A673 (cell line): ENCODE data around the gene ODAD4. TPM values are rescaled to one million over a fixed set of nuclear protein-coding genes. Genes with fewer than 3 reads are reported as not detected.

Experiments used
- BruUV-seq: library from RNA; stranded (reverse); fragments of 400-500 nt; replicated peaks from 2 replicates; lab custom pipeline; 2021; lab: Mats Ljungman, UMichigan
- CTCF ChIA-PET: fragments of 300-600 bp; sonication (Branson Sonifier 250); formaldehyde crosslinking; loops from one replicate; lab custom pipeline; 2022; ENCODE audit warnings: antibody characterized with exemption; lab: Charles Lee
- POLR2A ChIA-PET: fragments of 300-600 bp; sonication (Branson Sonifier 250); formaldehyde crosslinking; loops from one replicate; lab custom pipeline; 2022; ENCODE audit warnings: antibody characterized with exemption; ENCODE audit not compliant: low non-redundant PET; lab: Charles Lee
- DNase-seq: peaks from one replicate; pipeline ENCODE4 v3.0.0-alpha.2; 2015; ENCODE audit warnings: low spot score
- H3K27ac ChIP-seq: fragments of 200-600 bp; sonication (generic); 2 replicates; pipeline ENCODE4 v1.5.1; 2016; ENCODE audit warnings: mixed run types, low read depth, mild to moderate bottlenecking, mixed read lengths, antibody characterized with exemption, low read length; ENCODE audit not compliant: poor library complexity, severe bottlenecking
- H3K27me3 ChIP-seq: fragments of 200-600 bp; sonication (generic); replicated peaks from 2 replicates; pipeline ENCODE4 v1.6.1; 2017; ENCODE audit warnings: mixed run types, low read depth, mild to moderate bottlenecking, mixed read lengths, antibody characterized with exemption, low read length; ENCODE audit not compliant: insufficient read depth, poor library complexity
- H3K36me3 ChIP-seq: fragments of 200-600 bp; sonication (generic); 2 replicates; pipeline ENCODE4 v1.6.1; 2016; ENCODE audit warnings: mixed run types, mild to moderate bottlenecking, mixed read lengths, antibody characterized with exemption, low read length; ENCODE audit not compliant: insufficient read depth, poor library complexity, severe bottlenecking
- H3K4me1 ChIP-seq: fragments of 200-600 bp; sonication (generic); 2 replicates; pipeline ENCODE4 v1.6.1; 2017; ENCODE audit warnings: mixed run types, mild to moderate bottlenecking, mixed read lengths, antibody characterized with exemption, low read length; ENCODE audit not compliant: insufficient read depth, poor library complexity, severe bottlenecking
- H3K4me3 ChIP-seq: fragments of 200-600 bp; sonication (generic); 2 replicates; pipeline ENCODE4 v1.5.1; 2016; ENCODE audit warnings: low read depth, mixed run types, mild to moderate bottlenecking, mixed read lengths, low read length; ENCODE audit not compliant: poor library complexity, severe bottlenecking
- H3K9me3 ChIP-seq: fragments of 200-600 bp; sonication (generic); 2 replicates; pipeline ENCODE4 v1.6.1; 2016; ENCODE audit warnings: mixed run types, low read depth, mild to moderate bottlenecking, mixed read lengths, antibody characterized with exemption, low read length; ENCODE audit not compliant: poor library complexity, severe bottlenecking
- CTCF ChIP-seq: fragments of 300-800, 200-600 bp; sonication (generic); conservative IDR thresholded peaks from 2 replicates; pipeline ENCODE4 v1.5.1; 2017; ENCODE audit warnings: low read depth, mild to moderate bottlenecking, antibody characterized with exemption, low read length, moderate library complexity, mixed read lengths
- EZH2 ChIP-seq: fragments of 200-600 bp; sonication (generic); IDR thresholded peaks from 2 replicates; pipeline ENCODE4 v1.6.1; 2017; ENCODE audit warnings: borderline replicate concordance, low read depth, mild to moderate bottlenecking, mixed read lengths, antibody characterized with exemption, low read length; ENCODE audit not compliant: poor library complexity, severe bottlenecking
- intact Hi-C: fragments of 100-400 bp; cut with micrococcal nuclease; formaldehyde crosslinking; loops from one replicate; pipeline ENCODE4 v1.10.0; 2022; ENCODE audit not compliant: unreplicated experiment
- total RNA-seq: library from RNA; stranded (reverse); gene quantifications from 2 replicates; pipeline ENCODE4 v1.2.3, GENCODE V29; 2021

The ODAD4 gene
- total RNA-seq, 1 experiment from 2014 or later: 0.97 TPM

- peaks cover 47% of the 10 kb centered on the region for H3K36me3 ChIP-seq
- no TSS peak for BruUV-seq
Measured at GRCh38 chr17:41988418-41988817, 58.0 kb downstream of the ODAD4 start.

GRCh38 chr17:41989702-41990419, 59.4 kb downstream of the ODAD4 start:
- TF ChIP-seq CTCF: no peak
- TF ChIP-seq EZH2: no peak
- intact Hi-C loops: no loop called here
- POLR2A ChIA-PET: no interaction called here
- DNase-seq: no peak
- CTCF ChIA-PET: no interaction called here
- no peaks in the 10 kb centered on the region for H3K4me1 ChIP-seq
- H3K4me3 ChIP-seq: no peak overlapping the region
- BruUV-seq: no TSS peak
- H3K27me3 ChIP-seq: no peaks in the 10 kb centered on the region
- peaks cover 55% of the 10 kb centered on the region for H3K36me3 ChIP-seq
- no peak overlapping the region for H3K27ac ChIP-seq
- no peaks in the 10 kb centered on the region for H3K9me3 ChIP-seq

More at GRCh38 chr17:41988418-41988817, 58.0 kb downstream of the ODAD4 start:
- no peaks in the 10 kb centered on the region for H3K4me1 ChIP-seq
- intact Hi-C loops: no loop called here
- TF ChIP-seq CTCF (no peak), EZH2 (no peak)
- no peaks in the 10 kb centered on the region for H3K9me3 ChIP-seq
- no peak overlapping the region for H3K27ac ChIP-seq
- no peaks in the 10 kb centered on the region for H3K27me3 ChIP-seq
- H3K4me3 ChIP-seq: no peak overlapping the region
- CTCF ChIA-PET: no interaction called here
- DNase-seq: no peak
- POLR2A ChIA-PET: no interaction called here

- Histone ChIP-seq H3K36me3 (peaks cover 66% of the 10 kb centered on the region), H3K9me3 (no peaks in the 10 kb centered on the region), H3K4me1 (no peaks in the 10 kb centered on the region), H3K27me3 (no peaks in the 10 kb centered on the region), H3K27ac (no peak overlapping the region), H3K4me3 (no peak overlapping the region)
- intact Hi-C loops: no loop called here
- no TSS peak for BruUV-seq
- no peak for TF ChIP-seq EZH2
- no peak for TF ChIP-seq CTCF
- ChIA-PET CTCF (no interaction called here), POLR2A (no interaction called here)
- no peak for DNase-seq
Measured at GRCh38 chr17:41992576-41992975, 62.2 kb downstream of the ODAD4 start.
